Mucosa of gallbladder (tissue), 1 donor: Measurements from ENCODE around the gene SMIM36. TPM values are rescaled to one million over a fixed set of nuclear protein-coding genes. Genes with fewer than 3 reads are reported as not detected.
"Not testable (repeated sequence)": the region's sequence is repeated elsewhere in the genome, so short reads cannot be mapped to it uniquely, and the experiment has no call there.

Source experiments
- DNase-seq: peaks from one replicate; pipeline ENCODE4 v3.0.0-alpha.2; 2020; ENCODE audit warnings: low spot score
- total RNA-seq: library from RNA; stranded (reverse); gene quantifications from one replicate; pipeline ENCODE4 v1.2.1, GENCODE V29; 2021
- donor health status: DM: no; HTN: no; CAD: no.

The SMIM36 gene
- total RNA-seq, 1 donor from 2014 or later, result not detected

DNA sequence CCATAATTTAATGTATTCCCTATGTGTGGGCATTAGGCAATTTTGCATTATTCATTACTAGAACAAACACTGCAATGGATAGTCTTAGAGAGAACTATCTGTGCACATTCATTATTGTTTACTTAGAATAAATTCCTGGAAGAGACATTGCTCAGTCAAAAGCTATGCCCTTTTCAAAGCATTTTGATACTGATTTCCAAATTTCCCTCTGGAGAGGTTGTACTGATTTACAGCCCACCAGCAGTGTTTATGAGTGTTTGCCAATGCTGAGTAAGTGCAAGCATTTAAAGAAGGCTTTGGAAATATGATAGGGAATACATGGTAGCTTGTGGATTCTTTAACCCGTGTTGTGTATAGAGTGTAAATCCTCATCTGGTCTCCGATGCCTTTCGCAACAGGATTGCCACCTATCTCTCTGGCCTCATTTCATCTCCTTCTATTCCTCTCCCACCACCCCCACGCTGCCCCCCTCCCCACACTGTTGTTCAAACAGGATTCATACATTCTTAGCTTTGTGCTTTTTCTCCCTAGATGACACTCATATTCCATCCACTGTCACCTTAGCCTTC lies 56.3 kb downstream of the SMIM36 start:
- no peak for DNase-seq

DNA sequence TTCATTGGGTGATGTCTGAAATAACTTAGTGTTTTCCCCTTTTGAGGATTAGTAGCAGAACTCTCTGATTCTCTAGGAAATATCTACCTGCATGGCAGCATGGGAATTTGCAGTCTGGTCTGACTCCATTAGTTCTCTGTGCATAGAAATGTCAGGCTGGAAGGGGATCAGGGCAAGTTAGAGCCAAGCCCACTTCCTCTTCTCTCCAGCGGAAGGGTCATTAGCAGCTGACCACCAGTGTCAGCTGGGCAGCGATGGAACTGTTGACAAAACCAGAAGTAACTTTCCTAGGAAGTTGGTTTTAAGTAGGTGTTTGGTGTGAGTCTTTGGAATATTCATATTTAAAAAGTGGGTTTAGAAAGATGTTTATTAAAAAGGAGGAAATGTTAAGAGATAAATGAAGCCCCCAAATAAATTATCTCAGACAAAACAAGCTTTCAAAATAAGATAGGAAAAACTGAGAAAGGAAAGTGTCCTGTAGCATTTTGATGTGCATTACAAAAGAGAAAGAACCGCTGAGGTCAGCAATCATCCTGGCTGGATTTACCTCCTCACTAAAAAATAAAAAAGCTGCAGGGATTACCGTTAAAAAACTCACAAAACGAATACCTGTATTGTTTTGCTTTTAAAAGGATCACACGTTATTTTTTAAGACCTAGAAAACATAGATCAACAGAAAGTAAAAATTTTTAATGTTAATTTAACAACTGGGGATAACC lies 57.3 kb downstream of the SMIM36 start:
- DNase-seq, result no peak

DNA sequence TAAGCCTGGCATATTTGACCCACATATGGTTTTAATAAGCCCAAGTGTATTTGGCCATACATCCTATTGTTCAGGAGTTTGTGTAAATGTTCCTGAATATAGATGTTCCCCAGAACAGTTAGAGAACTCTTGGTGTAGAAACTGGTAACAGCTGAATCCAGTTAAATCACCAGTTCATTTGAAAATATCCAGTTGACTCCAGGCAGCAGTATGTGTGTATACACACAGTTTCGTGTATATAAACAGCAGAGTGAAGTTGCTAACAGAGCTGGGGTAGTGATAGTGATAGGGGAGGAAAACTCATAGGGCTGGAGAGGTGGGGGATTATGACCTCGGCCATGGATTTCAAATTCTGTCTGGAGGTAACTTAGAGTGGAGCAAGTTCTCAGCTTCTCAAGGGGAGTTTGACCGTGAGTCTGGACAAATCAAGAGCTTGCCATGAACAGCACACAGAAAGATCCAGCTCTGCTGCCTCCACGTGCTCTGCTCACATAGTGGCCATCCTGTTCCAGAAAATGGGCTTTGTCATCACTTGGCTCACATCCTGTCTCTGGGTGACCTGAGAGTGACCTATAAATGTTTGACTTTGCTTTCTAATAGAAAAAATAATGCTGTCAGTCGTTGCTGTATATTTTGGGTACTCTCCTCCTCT lies 59.0 kb downstream of the SMIM36 start:
- DNase-seq, result peak; percentile 54

- no peak for DNase-seq
Measured at GRCh38 chr17:55451758-55452138, 59.5 kb downstream of the SMIM36 start.

DNA sequence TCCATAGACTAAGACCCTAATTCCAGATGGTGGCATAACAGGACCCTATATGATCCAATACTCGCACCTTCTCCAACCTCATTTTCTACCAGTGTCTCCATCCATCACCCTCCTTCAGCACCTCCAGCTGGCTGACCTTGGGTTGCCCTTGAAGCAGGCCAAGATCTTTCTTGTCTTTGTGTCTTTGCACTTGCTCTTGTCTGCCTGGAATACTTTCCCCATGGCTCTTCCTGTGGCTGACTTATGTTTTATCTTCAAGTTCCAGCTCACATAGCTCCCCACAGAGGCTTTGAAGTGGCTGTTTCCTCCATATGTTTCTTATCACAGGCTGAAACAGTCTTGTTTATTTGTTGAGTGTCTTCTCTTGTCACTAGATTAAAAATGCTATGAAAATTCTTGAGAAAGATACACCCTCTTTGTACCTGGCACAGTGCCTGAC lies 60.0 kb downstream of the SMIM36 start:
- peak; percentile 11 for DNase-seq

DNA sequence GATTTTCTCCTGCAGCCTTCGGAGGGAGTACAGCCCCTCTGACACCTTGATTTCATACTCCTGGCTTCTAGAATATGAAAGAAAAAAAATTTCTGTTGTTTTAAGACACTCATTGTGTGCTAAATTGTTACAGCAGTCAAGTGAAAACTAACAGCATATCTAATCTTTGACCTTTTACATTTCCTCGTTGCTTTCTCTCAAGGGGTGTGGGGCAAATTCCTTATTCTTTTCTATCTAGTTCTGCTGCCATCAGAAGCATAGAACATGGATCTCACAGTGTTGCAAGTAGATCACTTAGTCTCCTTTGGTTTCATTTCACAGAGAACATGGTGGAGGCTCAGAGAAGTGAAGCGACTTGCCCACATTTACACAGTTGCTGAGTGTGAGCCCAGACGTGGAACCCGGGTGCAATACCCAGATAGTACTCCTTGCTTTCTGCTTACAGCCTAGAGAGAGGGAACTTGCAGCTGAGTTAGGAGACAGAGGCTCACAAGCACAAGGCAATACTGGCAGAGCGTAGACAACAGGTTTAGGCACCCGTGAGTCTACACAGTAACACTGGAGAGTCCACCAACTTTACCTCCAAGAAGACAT lies 60.9 kb downstream of the SMIM36 start:
- DNase-seq, result no peak

- no peak for DNase-seq
Measured at GRCh38 chr17:55448681-55449080, 62.6 kb downstream of the SMIM36 start.

DNA sequence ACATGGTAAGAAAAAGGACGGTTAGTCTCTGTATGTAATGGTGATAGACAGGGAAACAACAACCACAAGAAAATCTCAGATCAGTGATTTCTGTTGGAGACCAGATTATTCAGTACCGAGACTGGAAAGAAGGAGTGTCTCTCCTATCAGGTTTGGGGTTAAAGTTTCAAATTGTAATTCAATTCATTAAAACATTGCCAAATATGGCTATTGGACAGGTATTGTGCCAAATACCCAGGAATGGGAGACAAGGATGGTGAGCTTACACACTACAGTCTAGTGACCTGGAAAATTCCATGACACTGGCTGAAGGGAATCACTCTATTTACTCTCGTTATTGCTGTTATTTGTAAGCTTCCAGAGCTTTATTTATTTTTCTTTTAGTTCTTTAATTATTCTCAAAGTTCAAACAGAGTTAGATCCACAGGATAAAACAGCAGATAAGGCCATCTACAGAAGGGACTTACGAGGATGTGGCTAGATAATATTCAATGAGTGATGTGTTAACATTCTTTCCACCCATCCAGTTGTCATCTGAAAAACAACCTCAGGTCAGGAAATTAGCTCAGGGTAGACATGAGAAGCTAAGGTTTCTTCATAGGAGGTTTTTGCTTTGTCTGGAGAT lies 64.6 kb downstream of the SMIM36 start:
- no peak for DNase-seq

DNA sequence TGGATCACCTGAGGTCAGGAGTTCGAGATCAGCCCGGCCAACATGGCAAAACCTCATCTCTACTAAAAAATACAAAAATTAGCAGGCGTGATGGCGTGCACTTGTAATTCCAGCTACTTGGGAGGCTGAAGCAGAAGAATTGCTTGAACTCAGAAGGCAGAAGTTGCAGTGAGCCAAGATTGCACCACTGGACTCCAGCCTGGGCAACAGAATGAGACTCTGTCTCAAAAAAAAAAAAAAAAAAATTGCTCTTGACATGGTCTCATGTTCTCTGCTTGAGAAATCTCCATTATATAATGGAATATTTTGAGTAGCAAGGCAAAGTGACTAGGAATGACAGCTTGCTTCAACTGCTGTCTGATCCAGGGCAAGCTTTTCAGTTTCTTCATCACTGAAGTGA lies 65.2 kb downstream of the SMIM36 start:
- not testable (repeated sequence) for DNase-seq

GRCh38 chr17:55444471-55445441 lies 66.5 kb downstream of the SMIM36 start:
- DNase-seq, result no peak

DNA sequence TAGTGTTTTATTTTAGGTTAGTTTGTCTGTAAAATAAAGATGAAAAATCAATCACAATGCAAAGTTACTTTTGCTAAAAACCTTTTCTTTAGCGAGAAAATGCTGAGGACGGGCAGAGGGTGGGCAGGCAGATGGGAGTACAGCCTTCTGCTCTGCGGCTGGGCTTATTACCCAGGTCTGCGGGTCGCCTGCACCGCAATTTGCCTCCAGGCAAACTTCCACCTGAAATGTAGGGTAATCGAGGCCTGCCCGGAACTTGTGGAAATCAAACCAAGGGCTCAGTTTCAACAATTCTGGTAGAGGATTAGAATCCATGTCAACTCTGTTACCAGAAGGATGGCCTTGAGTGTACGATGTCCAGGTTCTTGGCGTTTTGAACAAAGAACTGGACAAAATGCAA lies 67.3 kb downstream of the SMIM36 start:
- no peak for DNase-seq

GRCh38 chr17:55442953-55443683 lies 68.1 kb downstream of the SMIM36 start:
- DNase-seq, result no peak

GRCh38 chr17:55442462-55442861 lies 68.8 kb downstream of the SMIM36 start:
- DNase-seq, result no peak

DNA sequence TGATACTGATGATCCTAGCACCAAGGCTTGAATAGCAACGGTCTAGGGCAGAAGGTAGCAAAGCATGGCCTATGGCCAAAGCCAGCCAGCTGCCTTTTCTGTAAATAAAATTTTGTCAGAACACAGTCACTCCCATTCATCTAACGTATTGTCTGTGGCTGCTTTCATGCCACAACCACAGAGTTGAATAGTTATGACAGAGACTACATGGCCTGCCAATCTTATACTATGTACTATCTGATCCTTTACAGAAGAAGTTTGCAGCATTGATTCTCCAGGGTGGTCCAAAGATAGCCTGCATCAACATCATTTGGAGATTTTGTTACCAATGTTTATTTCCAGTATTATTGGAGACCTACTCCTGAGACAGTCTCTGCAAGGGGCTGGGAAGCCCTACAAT lies 69.7 kb downstream of the SMIM36 start:
- DNase-seq, result no peak

GRCh38 chr17:55440391-55440790 lies 70.9 kb downstream of the SMIM36 start:
- DNase-seq, result no peak

GRCh38 chr17:55437159-55437605 lies 74.1 kb downstream of the SMIM36 start:
- no peak for DNase-seq

DNA sequence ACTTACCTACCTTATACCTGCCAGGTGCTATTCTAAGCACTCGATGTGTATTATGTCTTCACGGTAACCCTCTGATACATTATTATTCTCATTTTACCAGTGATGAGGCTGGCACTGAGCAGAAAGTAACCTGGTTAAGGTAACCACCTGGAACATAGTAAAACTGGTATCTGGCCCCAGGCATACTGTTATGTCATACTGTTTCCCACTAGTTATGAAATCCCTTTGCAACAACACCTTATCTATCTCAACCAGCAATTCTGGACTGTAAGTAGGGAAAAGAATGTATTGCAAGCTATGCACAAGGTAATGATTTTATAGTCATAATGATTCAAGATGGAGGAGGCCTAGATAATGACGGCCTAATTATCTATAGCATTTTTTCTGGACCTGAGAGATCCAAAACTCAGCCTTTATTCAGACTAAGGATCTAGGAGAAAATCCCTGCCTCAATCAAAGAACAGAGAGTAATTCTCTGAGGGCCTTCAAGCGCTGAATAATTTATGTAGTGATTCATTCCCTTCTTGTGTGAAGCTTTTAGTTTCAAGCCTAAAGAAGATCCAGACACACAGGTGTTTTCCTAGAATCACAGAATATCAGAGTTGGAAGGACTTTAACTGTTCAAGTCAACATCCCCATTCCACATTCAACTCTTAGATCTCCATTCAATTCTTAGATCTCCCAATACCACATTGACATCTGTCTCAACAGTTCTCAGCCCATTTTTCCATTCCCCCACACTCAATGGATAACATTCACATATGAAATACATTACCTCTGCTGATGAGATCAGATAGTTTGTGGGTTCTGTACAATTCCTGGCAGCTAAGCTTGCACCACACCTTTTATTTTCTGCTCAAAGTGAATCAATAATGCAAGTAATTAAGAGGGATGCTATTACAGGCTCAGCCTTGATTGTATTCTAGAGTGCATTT lies 74.8 kb downstream of the SMIM36 start:
- no peak for DNase-seq

GRCh38 chr17:55435408-55435807 lies 75.8 kb downstream of the SMIM36 start:
- no peak for DNase-seq

- no peak for DNase-seq
Measured at GRCh38 chr17:55434721-55435120, 76.5 kb downstream of the SMIM36 start.
